ENCODE results near the gene DPH5. TPM values are rescaled to one million over a fixed set of nuclear protein-coding genes. Genes with fewer than 3 reads are reported as not detected.

The DPH5 gene
- total and polyA plus RNA-seq, 8 donors: 26.9 to 79.7 (median 70.7) TPM

- no peaks in the 10 kb centered on the region for H3K27me3 ChIP-seq
- ATAC-seq: no peak
- no peak for DNase-seq
- peaks cover 0 to 18% of the 10 kb centered on the region in 2 donors for H3K9me3 ChIP-seq
- H3K4me3 ChIP-seq: no peak overlapping the region
- no peaks in the 10 kb centered on the region for H3K4me1 ChIP-seq
- no peak overlapping the region for H3K27ac ChIP-seq
- TF ChIP-seq CTCF (IDR thresholded peaks at IDR 0.05): no peak
- intact Hi-C loops (cut with DNase I): no loop called here
- H3K36me3 ChIP-seq: peaks cover 0 to 7% of the 10 kb centered on the region in 2 donors
These were observed 18.2 kb upstream of the DPH5 start for GRCh38 chr1:101043776-101044175.

- no peak for TF ChIP-seq CTCF (IDR thresholded peaks at IDR 0.05)
- DNase-seq (no peak), ATAC-seq (no peak)
- H3K4me3 ChIP-seq: no peak overlapping the region
- H3K27ac ChIP-seq: no peak overlapping the region
- H3K36me3 ChIP-seq: peaks cover 0 to 11% of the 10 kb centered on the region in 2 donors
- H3K9me3 ChIP-seq: peaks cover 0 to 18% of the 10 kb centered on the region in 2 donors
- intact Hi-C loops (cut with DNase I): no loop called here
- no peaks in the 10 kb centered on the region for H3K4me1 ChIP-seq
- no peaks in the 10 kb centered on the region for H3K27me3 ChIP-seq
These were observed 15.7 kb upstream of the DPH5 start for GRCh38 chr1:101041300-101041699.

- Histone ChIP-seq H3K27me3 (no peaks in the 10 kb centered on the region), H3K4me3 (no peak overlapping the region), H3K9me3 (peaks cover 0 to 18% of the 10 kb centered on the region in 2 donors), H3K27ac (no peak overlapping the region), H3K4me1 (no peaks in the 10 kb centered on the region), H3K36me3 (peaks cover 0 to 11% of the 10 kb centered on the region in 2 donors)
- ATAC-seq: no peak
- no peak for DNase-seq
- intact Hi-C loops (cut with DNase I): no loop called here
- no peak for TF ChIP-seq CTCF (IDR thresholded peaks at IDR 0.05)
These were observed 15.1 kb upstream of the DPH5 start for GRCh38 chr1:101040666-101041065.

- Histone ChIP-seq H3K4me1 (no peaks in the 10 kb centered on the region), H3K9me3 (peaks cover 0 to 18% of the 10 kb centered on the region in 2 donors), H3K27me3 (no peaks in the 10 kb centered on the region), H3K4me3 (no peak overlapping the region), H3K27ac (no peak overlapping the region), H3K36me3 (peaks cover 0 to 11% of the 10 kb centered on the region in 2 donors)
- intact Hi-C loops (cut with DNase I): no loop called here
- DNase-seq (no peak), ATAC-seq (no peak)
- no peak for TF ChIP-seq CTCF (IDR thresholded peaks at IDR 0.05)
These were observed 13.7 kb upstream of the DPH5 start for GRCh38 chr1:101039245-101039644.

GRCh38 chr1:101037316-101037715, 11.7 kb upstream of the DPH5 start:
- no peaks in the 10 kb centered on the region for H3K4me1 ChIP-seq
- intact Hi-C loops (cut with DNase I): no loop called here
- H3K4me3 ChIP-seq: no peak overlapping the region
- TF ChIP-seq CTCF (IDR thresholded peaks at IDR 0.05): no peak
- no peaks in the 10 kb centered on the region for H3K27me3 ChIP-seq
- ATAC-seq (no peak), DNase-seq (no peak)
- H3K27ac ChIP-seq: no peak overlapping the region
- peaks cover 0 to 18% of the 10 kb centered on the region in 2 donors for H3K9me3 ChIP-seq
- peaks cover 0 to 11% of the 10 kb centered on the region in 2 donors for H3K36me3 ChIP-seq
